Measurements from ENCODE around the gene ZBP1.

The ZBP1 gene

GRCh38 chr20:57628047-57628961 lies 8.1 kb upstream of the ZBP1 start:
- H3K36me3 ChIP-seq = no peaks in the 10 kb centered on the region
- no peak overlapping the region for H3K27ac ChIP-seq
- DNase-seq = no peak
- no peaks in the 10 kb centered on the region for H3K27me3 ChIP-seq (ENCODE audit: insufficient read depth, low read depth, severe bottlenecking)
- H3K9me3 ChIP-seq (ENCODE audit: severe bottlenecking) = no peaks in the 10 kb centered on the region
- no peak overlapping the region for H3K4me3 ChIP-seq (ENCODE audit: low read depth, low read length)
- TF ChIP-seq CTCF (IDR thresholded peaks at IDR 0.05; ENCODE audit: low read depth, low read length) = no peak

- no peak for TF ChIP-seq CTCF (IDR thresholded peaks at IDR 0.05; ENCODE audit: low read depth, low read length)
- Histone ChIP-seq H3K9me3 (ENCODE audit: severe bottlenecking) (no peaks in the 10 kb centered on the region), H3K27ac (no peak overlapping the region)
These were observed 7.1 kb upstream of the ZBP1 start for GRCh38 chr20:57627339-57627738.

GRCh38 chr20:57625978-57626377 lies 5.8 kb upstream of the ZBP1 start:
- Histone ChIP-seq H3K36me3 (no peaks in the 10 kb centered on the region), H3K4me3 (ENCODE audit: low read depth, low read length) (no peak overlapping the region), H3K27me3 (ENCODE audit: insufficient read depth, low read depth, severe bottlenecking) (no peaks in the 10 kb centered on the region), H3K9me3 (ENCODE audit: severe bottlenecking) (no peaks in the 10 kb centered on the region), H3K27ac (no peak overlapping the region)
- no peak for DNase-seq
- no peak for TF ChIP-seq CTCF (IDR thresholded peaks at IDR 0.05; ENCODE audit: low read depth, low read length)

More at GRCh38 chr20:57627339-57627738, 7.1 kb upstream of the ZBP1 start:
- Histone ChIP-seq H3K27me3 (ENCODE audit: insufficient read depth, low read depth, severe bottlenecking) (no peaks in the 10 kb centered on the region), H3K36me3 (no peaks in the 10 kb centered on the region), H3K4me3 (ENCODE audit: low read depth, low read length) (no peak overlapping the region)
- DNase-seq = no peak

- no peaks in the 10 kb centered on the region for H3K36me3 ChIP-seq
- H3K4me3 ChIP-seq (ENCODE audit: low read depth, low read length) = no peak overlapping the region
- H3K27me3 ChIP-seq (ENCODE audit: insufficient read depth, low read depth, severe bottlenecking) = no peaks in the 10 kb centered on the region
- no peak for TF ChIP-seq CTCF (IDR thresholded peaks at IDR 0.05; ENCODE audit: low read depth, low read length)
- H3K27ac ChIP-seq = no peak overlapping the region
- no peaks in the 10 kb centered on the region for H3K9me3 ChIP-seq (ENCODE audit: severe bottlenecking)
- no peak for DNase-seq
These were observed 5.1 kb upstream of the ZBP1 start for GRCh38 chr20:57625181-57625958.

- no peak for TF ChIP-seq CTCF (IDR thresholded peaks at IDR 0.05; ENCODE audit: low read depth, low read length)
- no peaks in the 10 kb centered on the region for H3K27me3 ChIP-seq (ENCODE audit: insufficient read depth, low read depth, severe bottlenecking)
- no peak overlapping the region for H3K27ac ChIP-seq
- H3K36me3 ChIP-seq = no peaks in the 10 kb centered on the region
- H3K4me3 ChIP-seq (ENCODE audit: low read depth, low read length) = no peak overlapping the region
- no peaks in the 10 kb centered on the region for H3K9me3 ChIP-seq (ENCODE audit: severe bottlenecking)
- DNase-seq = no peak
These were observed 3.9 kb upstream of the ZBP1 start for GRCh38 chr20:57624124-57624523.
